Lower leg skin (tissue), 4 donors: Measurements from ENCODE around the gene IL1R1. TPM values are rescaled to one million over a fixed set of nuclear protein-coding genes. Genes with fewer than 3 reads are reported as not detected.

Experiments used
- DNase-seq, 2 donors: peaks; one replicate each; pipeline ENCODE4 v3.0.0-alpha.2; 2019; ENCODE audit warnings: low spot score in 2 of 2
- H3K4me3 ChIP-seq: fragments of 200-600 bp; sonication (generic); 2 replicates; pipeline ENCODE4 v1.5.1; 2017; ENCODE audit warnings: mild to moderate bottlenecking, low read depth; ENCODE audit not compliant: poor library complexity, severe bottlenecking
- POLR2A ChIP-seq, 2 donors: fragments of 450-650 bp; IDR thresholded peaks; one replicate each; pipeline ENCODE4 v1.6.1; 2016 to 2017; ENCODE audit warnings: antibody characterized with exemption in 2 of 2, mild to moderate bottlenecking in 1 of 2, moderate library complexity in 1 of 2
- WGBS, 2 donors: methylation state at CpG; one replicate each; pipeline ENCODE4 v1.1.5; 2018; 5-methylcytosine and 5-hydroxymethylcytosine counted together
- intact Hi-C: fragments of 100-400 bp; cut with DNase I; formaldehyde crosslinking; loops from one replicate; pipeline ENCODE4 v1.15.0; 2023; ENCODE audit warnings: low total_unique reads
- total RNA-seq, 4 donors: library from RNA; depleted of rRNA; stranded (reverse); fragments of >200 nt; gene quantifications; one replicate each; pipeline ENCODE4 v1.1.0, GENCODE V29; 2016
- TF ChIP-seq, protein P1 (sequence below), 3 donors: fragments of 450-650 bp; IDR thresholded peaks; one replicate each; pipeline ENCODE4 v1.5.1; 2016; ENCODE audit warnings: antibody characterized with exemption in 3 of 3, mild to moderate bottlenecking in 3 of 3, moderate library complexity in 2 of 3

The IL1R1 gene
- total RNA-seq, 4 donors from 2014 or later = 43.2 to 92.9 (median 53.0) TPM

DNA sequence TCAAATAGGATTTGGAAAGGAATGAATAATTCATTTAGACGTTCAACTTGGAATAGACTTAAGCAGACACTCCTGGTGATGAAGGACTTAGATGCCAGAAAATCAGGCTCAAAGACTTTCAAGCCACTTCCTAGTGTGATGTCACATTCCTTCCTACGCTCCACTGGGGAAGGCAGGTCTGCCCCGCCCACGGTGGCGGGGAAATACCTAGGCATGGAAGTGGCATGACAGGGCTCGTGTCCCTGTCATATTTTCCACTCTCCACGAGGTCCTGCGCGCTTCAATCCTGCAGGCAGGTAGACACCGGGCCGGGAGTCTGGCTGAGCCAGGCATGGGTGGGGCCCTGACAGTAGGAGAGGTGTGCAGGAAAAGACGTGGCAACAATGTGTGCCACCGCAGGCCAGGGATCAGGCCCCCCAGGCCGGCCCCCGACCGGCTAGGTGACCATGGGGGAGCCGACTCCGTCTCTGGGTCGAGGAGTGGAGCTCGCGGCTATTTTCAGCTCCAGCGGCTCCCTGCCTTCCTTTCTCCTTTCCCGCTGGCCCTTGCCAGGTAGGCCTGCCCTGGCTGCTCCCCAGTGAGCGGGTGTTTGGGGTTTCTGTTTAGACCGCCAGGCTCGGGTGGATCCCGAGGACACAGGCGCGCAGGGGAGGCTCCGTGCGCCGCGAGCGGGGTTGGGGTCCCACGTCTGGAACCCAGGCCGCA lies 44.4 kb downstream of the IL1R1 start, which contains the start of gene IL1RL2:
TSS of gene IL1RL2 (plus strand) at position 233 of the 705 bp plus-strand sequence. CDS start 845 bp downstream, outside the sequence.
- peak within 1 kb of the TSS; percentile 13 for H3K4me3 ChIP-seq
- WGBS, 2 donors = 42 to 47% methylated on average over 13 to 27 of the region's 36 CpGs
- TF ChIP-seq, protein P1, sequence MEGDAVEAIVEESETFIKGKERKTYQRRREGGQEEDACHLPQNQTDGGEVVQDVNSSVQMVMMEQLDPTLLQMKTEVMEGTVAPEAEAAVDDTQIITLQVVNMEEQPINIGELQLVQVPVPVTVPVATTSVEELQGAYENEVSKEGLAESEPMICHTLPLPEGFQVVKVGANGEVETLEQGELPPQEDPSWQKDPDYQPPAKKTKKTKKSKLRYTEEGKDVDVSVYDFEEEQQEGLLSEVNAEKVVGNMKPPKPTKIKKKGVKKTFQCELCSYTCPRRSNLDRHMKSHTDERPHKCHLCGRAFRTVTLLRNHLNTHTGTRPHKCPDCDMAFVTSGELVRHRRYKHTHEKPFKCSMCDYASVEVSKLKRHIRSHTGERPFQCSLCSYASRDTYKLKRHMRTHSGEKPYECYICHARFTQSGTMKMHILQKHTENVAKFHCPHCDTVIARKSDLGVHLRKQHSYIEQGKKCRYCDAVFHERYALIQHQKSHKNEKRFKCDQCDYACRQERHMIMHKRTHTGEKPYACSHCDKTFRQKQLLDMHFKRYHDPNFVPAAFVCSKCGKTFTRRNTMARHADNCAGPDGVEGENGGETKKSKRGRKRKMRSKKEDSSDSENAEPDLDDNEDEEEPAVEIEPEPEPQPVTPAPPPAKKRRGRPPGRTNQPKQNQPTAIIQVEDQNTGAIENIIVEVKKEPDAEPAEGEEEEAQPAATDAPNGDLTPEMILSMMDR (IDR thresholded peaks at IDR 0.05) = no peak
- no peak for TF ChIP-seq POLR2A (IDR thresholded peaks at IDR 0.05)
- intact Hi-C loops = loop anchor here (10.0 kb wide), 1 partner anchor 48 kb away; no protein-coding TSS in a partner anchor
- DNase-seq = peak; percentile 50 to 89

- peak; percentile 55 to 93 for DNase-seq
- peak overlapping the region; percentile 13 for H3K4me3 ChIP-seq
- 3 to 4% methylated on average over 49 of the region's 50 CpGs for WGBS, 2 donors
- intact Hi-C loops = loop anchor here (10.0 kb wide), 1 partner anchor 47 kb away; no protein-coding TSS in a partner anchor
- TF ChIP-seq POLR2A (IDR thresholded peaks at IDR 0.05) = no peak
- TF ChIP-seq, protein P1 (IDR thresholded peaks at IDR 0.05) = no peak
Observed at GRCh38 chr2:102187496-102188150, 45.1 kb downstream of the IL1R1 start.

DNA sequence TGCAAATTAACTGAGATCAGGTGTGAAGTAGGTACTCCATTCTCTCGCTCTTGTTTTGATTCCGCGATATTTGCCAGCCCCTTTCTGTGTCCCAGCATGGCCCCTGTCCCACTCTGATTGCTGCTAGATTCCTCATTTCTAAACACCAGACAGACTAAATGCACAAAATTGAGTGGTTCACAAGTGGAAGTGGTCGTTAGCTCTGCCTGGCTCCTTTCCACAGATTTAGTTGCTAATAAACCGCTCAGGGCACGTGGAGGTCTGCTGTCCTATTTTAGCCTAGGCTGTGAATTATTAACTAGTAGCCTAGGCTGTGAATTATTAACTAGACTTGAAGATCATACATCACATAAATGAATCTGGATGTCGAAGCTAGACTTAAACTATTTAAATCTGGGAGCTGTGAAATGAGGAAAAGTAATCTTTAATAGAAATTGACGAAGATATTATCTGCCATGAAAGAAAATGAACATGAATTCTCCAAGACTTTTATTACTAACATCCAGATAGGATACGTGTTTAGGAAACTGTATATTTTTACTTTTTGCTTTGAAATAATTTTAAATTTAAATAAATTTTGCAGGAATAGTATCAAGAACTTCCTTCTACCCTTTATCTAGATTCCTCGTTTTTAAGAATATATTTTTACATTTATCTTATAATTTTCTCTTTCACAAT lies 48.0 kb downstream of the IL1R1 start:
- intact Hi-C loops = no loop called here
- no peak for TF ChIP-seq POLR2A (IDR thresholded peaks at IDR 0.05)
- TF ChIP-seq, protein P1 (IDR thresholded peaks at IDR 0.05) = no peak
- 92 to 93% methylated on average over 10 of the region's 10 CpGs for WGBS, 2 donors
- DNase-seq = no peak
- no peak overlapping the region for H3K4me3 ChIP-seq

DNA sequence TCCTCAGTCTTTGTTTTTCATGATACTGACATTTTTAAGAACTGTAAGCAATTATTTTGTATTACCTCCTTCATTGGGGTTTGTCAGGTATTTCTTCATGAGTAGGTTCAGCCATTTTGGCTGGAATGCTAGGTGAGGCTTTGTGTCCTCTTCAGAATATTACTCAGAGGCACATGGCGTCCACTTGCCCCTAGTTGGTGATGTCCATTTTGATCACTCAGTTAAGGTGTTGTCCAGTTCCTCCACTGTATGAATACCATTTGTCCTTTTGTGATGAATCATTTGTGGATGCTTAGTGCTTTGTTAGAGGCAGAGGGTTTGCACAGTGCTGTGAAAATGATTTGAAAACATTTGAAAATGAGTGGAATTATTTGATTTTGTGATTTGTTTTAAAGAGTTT lies 49.0 kb downstream of the IL1R1 start:
- TF ChIP-seq, protein P1 (IDR thresholded peaks at IDR 0.05) = no peak
- TF ChIP-seq POLR2A (IDR thresholded peaks at IDR 0.05) = no peak
- H3K4me3 ChIP-seq = no peak overlapping the region
- intact Hi-C loops = no loop called here
- 97 to 100% methylated on average over 1 of the region's 1 CpG for WGBS, 2 donors
- DNase-seq = no peak

- no peak overlapping the region for H3K4me3 ChIP-seq
- TF ChIP-seq, protein P1 (IDR thresholded peaks at IDR 0.05) = no peak
- TF ChIP-seq POLR2A (IDR thresholded peaks at IDR 0.05) = no peak
- intact Hi-C loops = no loop called here
- 49 to 69% methylated on average over 1 of the region's 1 CpG for WGBS, 2 donors
- DNase-seq = no peak
Observed at GRCh38 chr2:102193074-102193473, 50.5 kb downstream of the IL1R1 start.
